ENCODE results near the gene LRRC26. TPM values are rescaled to one million over a fixed set of nuclear protein-coding genes. Genes with fewer than 3 reads are reported as not detected.

LRRC26 gene
- polyA plus RNA-seq, 4 donors, result not detected

DNA sequence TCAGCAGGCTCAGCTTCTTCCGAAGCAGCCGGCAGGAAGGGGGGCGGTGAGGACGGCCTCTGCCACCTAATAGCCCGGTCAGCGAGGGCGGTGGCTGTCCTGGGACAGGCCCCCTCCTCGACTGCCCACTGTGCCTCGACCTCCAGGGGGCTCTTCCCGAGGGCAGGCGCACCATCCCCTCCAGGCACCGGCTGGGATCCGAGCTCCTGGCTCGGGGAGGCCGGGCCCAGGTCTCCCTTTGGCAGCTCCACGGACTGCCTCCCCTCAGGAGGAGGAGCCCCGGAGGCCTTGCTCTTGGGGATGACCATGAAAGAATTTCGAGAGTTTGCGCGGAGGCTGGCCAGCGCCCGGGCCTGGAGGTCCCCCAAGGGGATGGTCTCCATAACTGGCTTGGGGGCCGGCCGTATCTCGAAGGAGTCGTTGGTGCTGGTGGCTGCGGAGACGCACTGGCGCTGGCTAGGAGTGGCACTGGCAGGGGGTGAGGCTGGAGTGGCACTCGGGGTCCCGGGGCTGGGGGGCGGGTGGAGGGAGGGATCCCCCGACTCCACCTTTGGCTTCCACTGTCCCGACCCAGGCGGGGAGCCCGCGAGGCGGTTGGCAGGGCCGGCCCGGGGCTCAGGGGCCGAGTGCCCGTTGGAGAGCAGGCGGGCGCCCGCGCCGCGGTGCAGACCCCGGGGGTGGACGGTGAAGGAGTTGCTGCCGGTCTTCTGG, 29.7 kb upstream of the LRRC26 start:
- no peak for DNase-seq (ENCODE audit: low read depth in 4 of 4, low spot score in 3 of 4)

DNA sequence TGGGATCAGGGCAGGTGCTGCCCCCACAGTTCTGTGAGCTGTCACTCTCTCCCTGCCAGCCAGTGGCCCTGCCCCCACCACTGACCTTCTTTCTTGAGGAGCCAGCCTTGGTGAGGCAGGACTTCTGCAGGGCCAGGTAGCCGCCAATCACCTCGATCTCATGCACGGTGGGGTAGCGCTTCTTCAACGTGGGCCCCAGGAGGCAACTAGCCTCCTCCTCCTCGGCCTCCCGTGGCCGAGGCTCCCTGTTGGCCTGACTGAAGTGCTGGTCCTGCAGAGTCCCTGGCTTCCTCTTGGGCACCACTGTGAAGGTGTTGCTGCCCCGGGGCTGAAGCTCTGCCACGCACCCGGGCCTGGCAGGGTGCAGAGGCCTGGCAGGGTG, 29.0 kb upstream of the LRRC26 start:
- no peak for DNase-seq (ENCODE audit: low read depth in 4 of 4, low spot score in 3 of 4)

DNA sequence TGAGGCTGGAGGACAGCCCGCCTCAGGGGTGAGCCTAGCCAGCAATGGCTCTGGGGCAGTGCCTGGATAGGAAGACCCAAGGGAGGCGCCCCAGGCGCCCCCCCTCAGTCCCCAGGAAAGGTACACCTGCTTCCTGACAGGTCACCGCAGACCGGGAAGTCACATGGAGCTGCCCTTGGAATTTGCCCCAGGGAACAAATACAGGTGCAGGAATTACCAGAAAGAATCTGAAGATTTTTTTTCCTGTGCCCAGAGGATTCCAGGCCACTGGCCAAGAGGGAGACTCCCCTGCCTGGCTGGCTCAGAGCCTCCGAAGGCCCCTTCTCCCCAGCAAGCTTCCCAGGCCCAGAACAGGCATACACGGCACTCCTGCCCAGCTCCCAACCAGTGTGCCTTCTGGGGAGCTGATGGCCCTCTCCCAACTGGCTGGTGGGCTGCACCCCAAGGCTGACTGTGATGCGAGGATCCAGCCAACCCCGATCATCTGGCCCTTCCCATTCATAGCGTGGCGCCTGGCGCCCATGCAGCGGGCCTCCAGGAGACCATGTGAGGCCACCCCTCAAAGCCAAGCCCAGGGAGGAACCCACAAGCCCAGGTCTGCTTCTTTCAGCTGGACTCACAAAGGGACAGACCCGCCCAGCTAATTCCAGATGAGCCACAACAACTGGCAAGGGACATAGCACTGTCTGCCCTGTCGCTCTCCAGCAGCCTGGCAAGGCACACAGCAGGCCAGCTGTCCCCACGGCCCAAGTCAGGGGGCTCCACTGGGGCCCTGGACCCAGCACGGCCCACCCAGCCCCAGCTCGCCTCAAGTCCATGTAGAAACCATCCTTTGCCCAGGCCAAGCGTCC, 28.4 kb upstream of the LRRC26 start:
- no peak for DNase-seq (ENCODE audit: low read depth in 4 of 4, low spot score in 3 of 4)

DNA sequence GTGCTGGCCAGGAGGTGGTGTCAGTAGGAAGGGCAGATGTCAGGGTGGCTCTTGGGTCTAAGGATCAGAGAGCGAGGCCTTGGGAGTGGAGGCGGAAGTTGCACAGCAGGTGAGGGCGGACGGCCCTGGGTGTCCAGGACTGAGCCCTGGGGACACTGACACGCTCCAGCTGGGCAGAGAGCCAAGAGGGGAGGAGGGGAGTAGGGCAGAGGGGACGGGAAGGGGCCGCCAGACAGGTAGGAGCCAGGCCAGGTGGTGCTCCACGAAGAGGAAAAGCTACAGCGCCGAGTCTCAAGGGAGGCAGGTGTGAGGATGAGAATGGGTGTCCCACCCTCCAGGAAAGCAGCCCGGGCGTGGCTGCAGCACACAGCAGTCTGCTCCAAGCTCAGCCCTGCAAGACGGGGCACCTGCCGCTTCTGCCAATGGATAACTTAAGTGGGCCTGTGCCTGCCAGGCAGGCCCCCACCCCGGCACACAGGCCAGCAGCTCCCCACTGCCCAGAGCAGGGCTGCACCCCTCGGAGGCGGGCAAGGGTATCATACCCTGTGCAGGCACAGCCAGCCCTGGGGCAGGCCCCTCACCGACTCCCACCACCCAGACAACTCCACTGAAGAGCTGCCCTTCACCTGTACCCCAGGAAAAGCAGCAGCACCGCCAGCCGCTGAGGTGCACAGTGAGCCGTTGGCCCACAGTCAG, 25.8 kb upstream of the LRRC26 start:
- DNase-seq (ENCODE audit: low read depth in 4 of 4, low spot score in 3 of 4), result no peak

DNA sequence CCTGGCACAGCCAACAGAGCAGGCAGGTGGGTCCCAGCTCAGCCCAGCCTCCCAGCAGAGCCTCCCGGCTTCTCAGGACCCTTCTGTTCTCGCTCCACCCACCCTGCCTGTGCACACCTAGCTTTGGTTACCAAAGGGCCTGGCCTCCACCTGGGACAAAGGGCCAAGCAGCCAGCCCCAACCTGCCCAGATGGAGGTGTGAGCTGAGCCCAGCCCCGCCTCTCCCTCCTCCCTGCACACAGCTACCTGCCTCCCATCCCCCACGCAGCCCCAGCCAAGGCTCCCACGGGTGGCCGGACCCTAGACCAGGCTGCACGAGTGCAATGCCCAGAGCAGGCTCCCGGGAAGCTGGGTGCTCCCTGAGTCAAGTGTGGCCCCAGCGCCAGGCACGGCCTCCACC, 25.1 kb upstream of the LRRC26 start:
- DNase-seq (ENCODE audit: low read depth in 4 of 4, low spot score in 3 of 4), result no peak

DNA sequence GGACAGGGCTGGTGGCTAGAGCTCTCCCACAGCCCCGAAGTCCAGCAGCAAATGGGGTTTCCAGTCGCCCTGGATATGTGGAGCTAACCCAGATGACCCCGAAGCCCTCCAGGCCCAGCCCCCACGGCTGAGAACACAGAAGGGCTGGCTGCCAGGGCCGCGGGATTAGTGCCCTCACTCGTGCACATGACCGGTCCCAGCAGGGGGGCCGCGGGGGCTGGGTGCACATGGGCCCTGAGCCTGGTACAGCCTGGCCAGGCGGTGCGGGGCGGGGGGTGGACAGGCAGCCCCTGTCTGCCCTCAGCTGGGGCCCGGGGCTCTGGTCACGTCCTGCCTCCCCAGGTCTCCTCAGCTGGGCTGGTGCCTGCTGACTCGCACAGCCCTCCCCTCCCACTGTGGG, 24.5 kb upstream of the LRRC26 start:
- DNase-seq (ENCODE audit: low read depth in 4 of 4, low spot score in 3 of 4), result no peak

- no peak for DNase-seq (ENCODE audit: low read depth in 4 of 4, low spot score in 3 of 4)
Observed at GRCh38 chr9:137193771-137194170, 23.9 kb upstream of the LRRC26 start.

- DNase-seq (ENCODE audit: low read depth in 4 of 4, low spot score in 3 of 4), result no peak
Observed at GRCh38 chr9:137192859-137193258, 23.0 kb upstream of the LRRC26 start.

- no peak for DNase-seq (ENCODE audit: low read depth in 4 of 4, low spot score in 3 of 4)
Observed at GRCh38 chr9:137192448-137192780, 22.6 kb upstream of the LRRC26 start.

DNA sequence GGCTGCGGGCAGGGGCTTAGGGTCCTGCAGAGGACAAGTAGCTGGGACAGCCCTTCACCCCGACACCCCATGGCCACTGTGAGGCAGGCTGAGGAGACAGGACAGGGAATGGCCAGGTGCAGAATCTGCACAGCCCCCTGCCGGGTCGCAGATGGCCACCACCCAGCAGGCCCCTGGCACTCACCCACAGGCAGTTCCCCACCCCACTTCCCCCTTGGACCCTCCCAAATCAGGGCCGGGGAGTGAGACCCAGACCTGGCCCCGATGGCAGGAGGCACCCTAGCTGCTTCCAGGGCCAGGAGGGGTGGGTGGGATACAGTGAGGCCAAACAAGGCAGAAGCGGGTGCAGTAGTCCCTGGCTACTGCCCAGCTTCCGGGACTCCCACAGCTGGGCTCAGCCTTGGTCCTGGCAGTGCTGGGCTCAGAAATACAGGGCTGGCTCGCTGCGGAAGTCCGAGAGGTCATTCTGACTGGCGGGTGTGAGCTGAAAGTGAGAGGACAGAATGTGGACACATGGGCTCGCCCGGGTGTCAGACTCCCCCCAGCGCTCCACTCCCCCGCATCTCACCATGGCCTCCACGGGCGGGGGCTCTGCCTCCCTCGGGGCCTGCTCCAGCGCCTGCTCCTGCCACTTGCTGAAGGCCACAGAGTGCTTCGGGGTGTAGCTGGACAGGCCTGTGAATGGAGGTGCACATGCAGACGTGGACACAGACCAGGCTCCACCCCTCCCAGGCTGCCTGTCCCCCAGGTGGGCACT, 22.0 kb upstream of the LRRC26 start:
- DNase-seq (ENCODE audit: low read depth in 4 of 4, low spot score in 3 of 4), result no peak

GRCh38 chr9:137191245-137191644, 21.4 kb upstream of the LRRC26 start:
- no peak for DNase-seq (ENCODE audit: low read depth in 4 of 4, low spot score in 3 of 4)

- DNase-seq (ENCODE audit: low read depth in 4 of 4, low spot score in 3 of 4), result no peak
Observed at GRCh38 chr9:137190315-137190856, 20.5 kb upstream of the LRRC26 start.

- DNase-seq (ENCODE audit: low read depth in 4 of 4, low spot score in 3 of 4), result no peak
Observed at GRCh38 chr9:137189297-137190295, 19.7 kb upstream of the LRRC26 start.

GRCh38 chr9:137188490-137189296, 18.8 kb upstream of the LRRC26 start, which contains the start of the genes ANAPC2 and SSNA1:
ANAPC2 (minus strand) TSS chr9:137188560; CDS start chr9:137188532, 28 bp downstream.
SSNA1 (plus strand) TSS chr9:137188676; CDS start chr9:137188727, 51 bp downstream.
- peak; percentile 88 to 92 (median 90) for DNase-seq (ENCODE audit: low read depth in 4 of 4, low spot score in 3 of 4)

GRCh38 chr9:137188086-137188489, 18.2 kb upstream of the LRRC26 start:
- no peak for DNase-seq (ENCODE audit: low read depth in 4 of 4, low spot score in 3 of 4)

DNA sequence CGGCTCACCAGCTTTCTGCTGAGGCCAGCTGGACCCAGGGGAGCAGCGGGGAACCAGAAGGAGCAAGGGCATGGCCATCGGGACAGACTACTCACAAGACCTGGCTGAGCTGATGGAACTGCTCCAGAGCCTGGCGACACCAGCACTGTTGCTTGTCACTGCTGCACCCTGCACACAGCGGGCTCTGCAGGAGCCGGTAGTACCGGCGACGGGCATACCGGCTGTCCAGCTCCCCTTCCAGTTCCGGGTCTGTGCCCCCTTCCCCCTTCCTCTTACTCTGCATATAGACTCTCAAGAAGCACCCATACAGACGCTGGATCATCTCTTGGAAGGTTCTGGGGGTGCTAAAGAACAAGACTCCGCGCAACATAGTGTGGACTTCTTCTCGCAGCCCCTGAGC, 17.5 kb upstream of the LRRC26 start:
- no peak for DNase-seq (ENCODE audit: low read depth in 4 of 4, low spot score in 3 of 4)

DNA sequence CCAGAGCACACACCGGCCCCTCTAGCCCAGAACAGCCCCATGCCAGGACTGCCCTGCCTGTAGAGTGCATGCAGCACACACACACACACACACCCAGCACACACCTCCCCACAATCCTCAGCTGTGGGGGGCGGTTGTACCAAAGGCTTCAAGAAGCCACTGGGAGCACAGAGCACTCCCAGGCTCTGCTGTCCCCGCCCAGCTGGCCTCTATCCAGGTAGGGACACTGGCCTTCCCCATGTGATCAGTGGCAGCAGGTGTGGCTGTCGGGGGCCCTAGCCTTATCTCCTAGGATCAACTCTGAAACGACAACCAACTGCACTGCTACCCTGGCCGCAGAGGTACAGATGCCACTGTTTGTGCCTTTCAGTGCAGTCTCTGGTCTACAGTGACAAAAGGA, 16.5 kb upstream of the LRRC26 start:
- no peak for DNase-seq (ENCODE audit: low read depth in 4 of 4, low spot score in 3 of 4)

- DNase-seq (ENCODE audit: low read depth in 4 of 4, low spot score in 3 of 4), result no peak
Observed at GRCh38 chr9:137185921-137186320, 16.1 kb upstream of the LRRC26 start.
